ENCODE data around the gene BNIP5.
A peak's percentile ranks its signal among the peaks of the same experiment; 100 is the strongest.

BNIP5 gene

GRCh38 chr6:36337814-36338213 is 1.1 kb upstream of the BNIP5 start:
- Histone ChIP-seq H3K27ac (ENCODE audit: low read length) (no peak overlapping the region), H3K4me3 (ENCODE audit: low read length) (no peak overlapping the region), H3K9me3 (ENCODE audit: insufficient read depth, low read depth, low read length) (no peaks in the 10 kb centered on the region), H3K36me3 (ENCODE audit: insufficient read depth, low read depth, low read length) (no peaks in the 10 kb centered on the region), H3K9ac (ENCODE audit: low read depth, low read length) (no peak overlapping the region), H3K4me1 (ENCODE audit: insufficient read depth, low read length) (peaks cover 3% of the 10 kb centered on the region; the same call in 1 of the 2 replicates), H3K27me3 (ENCODE audit: insufficient read depth, low read length) (peaks cover 39% of the 10 kb centered on the region)

- Histone ChIP-seq H3K27me3 (ENCODE audit: insufficient read depth, low read length) (peaks cover 39% of the 10 kb centered on the region), H3K4me3 (ENCODE audit: low read length) (no peak overlapping the region), H3K4me1 (ENCODE audit: insufficient read depth, low read length) (peaks cover 3% of the 10 kb centered on the region; the same call in 1 of the 2 replicates), H3K9me3 (ENCODE audit: insufficient read depth, low read depth, low read length) (no peaks in the 10 kb centered on the region), H3K27ac (ENCODE audit: low read length) (no peak overlapping the region), H3K9ac (ENCODE audit: low read depth, low read length) (no peak overlapping the region), H3K36me3 (ENCODE audit: insufficient read depth, low read depth, low read length) (no peaks in the 10 kb centered on the region)
Observed at GRCh38 chr6:36336208-36336710, 429 bp downstream of the BNIP5 start.

GRCh38 chr6:36335465-36336207 is 1.1 kb downstream of the BNIP5 start:
- no peak overlapping the region for H3K27ac ChIP-seq (ENCODE audit: low read length)
- no peaks in the 10 kb centered on the region for H3K9me3 ChIP-seq (ENCODE audit: insufficient read depth, low read depth, low read length)
- H3K9ac ChIP-seq (ENCODE audit: low read depth, low read length): no peak overlapping the region
- H3K27me3 ChIP-seq (ENCODE audit: insufficient read depth, low read length): peaks cover 36% of the 10 kb centered on the region
- H3K4me3 ChIP-seq (ENCODE audit: low read length): no peak overlapping the region
- no peaks in the 10 kb centered on the region for H3K36me3 ChIP-seq (ENCODE audit: insufficient read depth, low read depth, low read length)
- peaks cover 3% of the 10 kb centered on the region; the same call in 1 of the 2 replicates for H3K4me1 ChIP-seq (ENCODE audit: insufficient read depth, low read length)

GRCh38 chr6:36334832-36335459 is 1.7 kb downstream of the BNIP5 start:
- Histone ChIP-seq H3K9ac (ENCODE audit: low read depth, low read length) (no peak overlapping the region), H3K4me1 (ENCODE audit: insufficient read depth, low read length) (peaks cover 5% of the 10 kb centered on the region; the same call in 1 of the 2 replicates), H3K9me3 (ENCODE audit: insufficient read depth, low read depth, low read length) (no peaks in the 10 kb centered on the region), H3K27ac (ENCODE audit: low read length) (no peak overlapping the region), H3K36me3 (ENCODE audit: insufficient read depth, low read depth, low read length) (no peaks in the 10 kb centered on the region), H3K27me3 (ENCODE audit: insufficient read depth, low read length) (peaks cover 29% of the 10 kb centered on the region), H3K4me3 (ENCODE audit: low read length) (no peak overlapping the region)

GRCh38 chr6:36333931-36334725 is 2.6 kb downstream of the BNIP5 start:
- H3K9me3 ChIP-seq (ENCODE audit: insufficient read depth, low read depth, low read length): no peaks in the 10 kb centered on the region
- H3K27me3 ChIP-seq (ENCODE audit: insufficient read depth, low read length): peaks cover 20% of the 10 kb centered on the region
- peaks cover 6% of the 10 kb centered on the region; the same call in 1 of the 2 replicates for H3K4me1 ChIP-seq (ENCODE audit: insufficient read depth, low read length)
- H3K36me3 ChIP-seq (ENCODE audit: insufficient read depth, low read depth, low read length): no peaks in the 10 kb centered on the region
- no peak overlapping the region for H3K27ac ChIP-seq (ENCODE audit: low read length)
- H3K4me3 ChIP-seq (ENCODE audit: low read length): no peak overlapping the region; the same call in 1 of the 2 replicates
- no peak overlapping the region for H3K9ac ChIP-seq (ENCODE audit: low read depth, low read length)

- Histone ChIP-seq H3K27me3 (ENCODE audit: insufficient read depth, low read length) (peaks cover 18% of the 10 kb centered on the region; the same call in 1 of the 2 replicates), H3K4me3 (ENCODE audit: low read length) (no peak overlapping the region; the same call in 1 of the 2 replicates), H3K4me1 (ENCODE audit: insufficient read depth, low read length) (peaks cover 6% of the 10 kb centered on the region; the same call in 1 of the 2 replicates), H3K9ac (ENCODE audit: low read depth, low read length) (no peak overlapping the region), H3K9me3 (ENCODE audit: insufficient read depth, low read depth, low read length) (no peaks in the 10 kb centered on the region), H3K27ac (ENCODE audit: low read length) (no peak overlapping the region), H3K36me3 (ENCODE audit: insufficient read depth, low read depth, low read length) (no peaks in the 10 kb centered on the region)
Observed at GRCh38 chr6:36333171-36333895, 3.4 kb downstream of the BNIP5 start.

- Histone ChIP-seq H3K36me3 (ENCODE audit: insufficient read depth, low read depth, low read length) (no peaks in the 10 kb centered on the region), H3K27ac (ENCODE audit: low read length) (no peak overlapping the region), H3K9me3 (ENCODE audit: insufficient read depth, low read depth, low read length) (no peaks in the 10 kb centered on the region), H3K4me1 (ENCODE audit: insufficient read depth, low read length) (peaks cover 15% of the 10 kb centered on the region; the same call in 1 of the 2 replicates), H3K4me3 (ENCODE audit: low read length) (no peak overlapping the region), H3K27me3 (ENCODE audit: insufficient read depth, low read length) (peaks cover 18% of the 10 kb centered on the region; the same call in 1 of the 2 replicates), H3K9ac (ENCODE audit: low read depth, low read length) (no peak overlapping the region)
Observed at GRCh38 chr6:36331381-36331780, 5.3 kb downstream of the BNIP5 start.

GRCh38 chr6:36330366-36330765 is 6.3 kb downstream of the BNIP5 start:
- no peaks in the 10 kb centered on the region for H3K36me3 ChIP-seq (ENCODE audit: insufficient read depth, low read depth, low read length)
- peaks cover 18% of the 10 kb centered on the region; the same call in 1 of the 2 replicates for H3K27me3 ChIP-seq (ENCODE audit: insufficient read depth, low read length)
- 0 out of 2 replicates have a peak overlapping the region, but pooled peaks have one; percentile 29 for H3K9ac ChIP-seq (ENCODE audit: low read depth, low read length)
- H3K9me3 ChIP-seq (ENCODE audit: insufficient read depth, low read depth, low read length): no peaks in the 10 kb centered on the region
- peaks cover 15% of the 10 kb centered on the region; the same call in 1 of the 2 replicates for H3K4me1 ChIP-seq (ENCODE audit: insufficient read depth, low read length)
- H3K27ac ChIP-seq (ENCODE audit: low read length): no peak overlapping the region
- H3K4me3 ChIP-seq (ENCODE audit: low read length): no peak overlapping the region

GRCh38 chr6:36329798-36330291 is 6.8 kb downstream of the BNIP5 start:
- H3K36me3 ChIP-seq (ENCODE audit: insufficient read depth, low read depth, low read length): no peaks in the 10 kb centered on the region
- no peak overlapping the region for H3K27ac ChIP-seq (ENCODE audit: low read length)
- peaks cover 13% of the 10 kb centered on the region; the same call in 1 of the 2 replicates for H3K27me3 ChIP-seq (ENCODE audit: insufficient read depth, low read length)
- peaks cover 15% of the 10 kb centered on the region; the same call in 1 of the 2 replicates for H3K4me1 ChIP-seq (ENCODE audit: insufficient read depth, low read length)
- no peaks in the 10 kb centered on the region for H3K9me3 ChIP-seq (ENCODE audit: insufficient read depth, low read depth, low read length)
- H3K4me3 ChIP-seq (ENCODE audit: low read length): no peak overlapping the region
- H3K9ac ChIP-seq (ENCODE audit: low read depth, low read length): 0 out of 2 replicates have a peak overlapping the region, but pooled peaks have one; percentile 29

GRCh38 chr6:36328600-36328999 is 8.1 kb downstream of the BNIP5 start:
- H3K36me3 ChIP-seq (ENCODE audit: insufficient read depth, low read depth, low read length): no peaks in the 10 kb centered on the region
- no peak overlapping the region for H3K4me3 ChIP-seq (ENCODE audit: low read length)
- no peak overlapping the region for H3K27ac ChIP-seq (ENCODE audit: low read length)
- peaks cover 11% of the 10 kb centered on the region; the same call in 1 of the 2 replicates for H3K4me1 ChIP-seq (ENCODE audit: insufficient read depth, low read length)
- no peaks in the 10 kb centered on the region for H3K9me3 ChIP-seq (ENCODE audit: insufficient read depth, low read depth, low read length)
- H3K27me3 ChIP-seq (ENCODE audit: insufficient read depth, low read length): peaks cover 5% of the 10 kb centered on the region; the same call in 1 of the 2 replicates
- no peak overlapping the region for H3K9ac ChIP-seq (ENCODE audit: low read depth, low read length)

All from iPS-20b (cell line).